H4 (cell line): ENCODE results near the gene SHBG. TPM values are rescaled to one million over a fixed set of nuclear protein-coding genes. Genes with fewer than 3 reads are reported as not detected.

Experiments used
- DNase-seq: peaks from one replicate; pipeline ENCODE4 v3.0.0-alpha.2; 2015; ENCODE audit warnings: low spot score
- total RNA-seq: library from RNA; depleted of rRNA; stranded (reverse); fragments of >200 nt; shearing (Covaris generic); gene quantifications from 2 replicates; pipeline ENCODE4 v1.2.3, GENCODE V29; 2014; rRNA removed

Gene SHBG
- total RNA-seq, 1 experiment from 2014 or later, result not detected

DNA sequence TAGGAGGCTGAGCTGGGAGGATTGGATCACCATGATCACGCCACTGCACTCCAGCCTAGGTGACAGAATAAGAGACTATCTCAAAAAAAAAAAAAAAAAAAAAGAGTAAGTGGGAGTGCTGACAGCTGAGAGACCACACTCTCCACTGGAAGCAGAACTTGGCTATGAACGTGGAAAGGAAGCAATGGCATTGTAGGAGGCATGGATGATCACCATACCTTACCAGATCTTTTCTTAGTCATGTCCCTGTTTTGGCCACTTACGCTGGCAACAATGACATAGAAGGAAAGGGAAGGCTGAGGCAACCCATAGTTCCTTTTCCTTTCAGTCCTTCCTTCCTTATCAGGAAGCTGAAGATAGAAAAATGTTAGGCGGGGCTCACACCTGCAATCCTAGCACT, 17.1 kb downstream of the SHBG start:
- DNase-seq, result no peak

- DNase-seq, result no peak
Observed at GRCh38 chr17:7650509-7651096, 20.7 kb downstream of the SHBG start, which contains the start of gene ATP1B2. Gene ATP1B2 (plus strand): TSS chr17:7650926. CDS start chr17:7651519, 593 bp downstream.

- no peak for DNase-seq
Observed at GRCh38 chr17:7651097-7651664, 21.2 kb downstream of the SHBG start.

DNA sequence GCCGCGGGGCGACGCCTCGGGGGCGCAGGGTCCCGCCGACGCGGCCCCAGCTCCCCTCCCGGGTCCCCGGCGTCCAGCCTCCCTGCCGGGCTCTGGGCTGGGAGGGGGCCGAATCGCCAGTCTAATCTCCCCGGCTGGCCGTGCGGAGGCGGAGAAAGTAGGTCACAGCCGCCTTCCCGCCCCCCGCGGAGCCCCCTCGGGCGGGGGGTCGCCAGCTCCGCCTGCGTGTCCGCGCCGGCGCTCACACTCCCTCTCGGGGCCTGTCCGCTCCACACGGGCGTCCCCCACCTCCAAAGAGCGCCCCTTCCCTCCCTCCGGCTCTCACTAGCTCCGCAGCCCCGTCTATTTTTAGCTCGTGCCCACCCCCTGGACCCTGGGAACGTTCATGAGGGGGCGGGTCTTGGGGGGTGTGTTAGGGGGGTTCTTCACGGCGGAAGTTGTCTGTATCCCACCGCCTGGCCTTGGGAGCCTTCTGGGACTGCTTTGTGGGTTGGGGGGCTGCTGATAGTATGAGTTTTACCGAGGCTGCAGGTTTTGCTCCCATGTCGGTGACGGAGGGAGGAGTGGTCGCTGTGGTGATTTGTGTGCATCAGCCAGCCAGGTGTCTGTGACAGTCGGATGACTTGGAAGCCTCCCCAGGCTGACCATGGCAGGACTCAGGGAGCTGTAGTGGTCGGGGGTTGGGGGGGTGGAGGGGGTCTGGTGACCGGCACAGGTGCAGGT, 21.9 kb downstream of the SHBG start:
- DNase-seq, result no peak

DNA sequence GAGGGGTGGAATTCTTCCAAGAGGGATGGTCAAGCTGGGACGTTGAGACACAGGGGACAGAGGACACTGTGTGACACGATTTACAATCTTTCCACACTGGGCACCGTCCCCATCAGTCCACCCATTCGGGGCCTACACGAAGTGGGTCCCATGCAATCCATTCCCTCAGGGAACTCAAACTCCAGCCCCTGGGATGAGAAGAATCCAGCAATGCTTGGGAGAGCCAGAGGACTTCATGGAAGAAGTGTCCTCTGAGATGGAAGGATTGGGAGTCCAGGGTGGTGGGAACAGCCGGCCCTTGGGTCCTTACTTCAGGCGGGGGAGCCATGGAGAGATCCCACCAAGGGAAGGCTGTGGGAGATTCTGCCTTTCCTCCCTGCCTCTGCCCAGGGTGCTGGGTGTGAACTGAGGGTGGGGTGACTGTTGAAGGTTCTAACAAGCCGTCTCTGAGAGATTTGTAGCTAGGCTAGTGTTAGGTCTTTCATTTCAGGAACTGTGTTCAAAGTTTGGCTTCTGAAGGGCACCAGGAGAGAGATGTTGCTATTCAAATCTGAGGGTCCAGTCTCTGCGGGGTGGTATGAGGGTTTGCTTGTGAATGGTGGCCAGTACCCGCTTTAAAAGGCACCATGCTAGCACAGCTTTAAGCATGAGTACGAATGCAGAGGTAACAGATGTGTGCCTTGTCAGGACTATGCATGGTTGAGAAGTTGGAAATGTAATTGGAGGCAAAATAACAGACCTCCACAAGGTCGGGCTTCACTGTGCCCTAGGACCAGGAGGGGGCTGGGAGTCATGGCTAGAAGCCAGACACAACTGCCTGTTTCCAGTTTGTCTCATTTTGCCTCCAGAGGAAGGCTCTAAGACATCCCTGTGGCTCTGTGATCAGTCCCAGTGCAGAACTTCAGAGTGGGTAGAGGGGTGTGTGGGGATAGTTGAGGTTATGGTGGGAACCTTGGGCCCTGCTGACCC, 22.7 kb downstream of the SHBG start:
- no peak for DNase-seq

DNA sequence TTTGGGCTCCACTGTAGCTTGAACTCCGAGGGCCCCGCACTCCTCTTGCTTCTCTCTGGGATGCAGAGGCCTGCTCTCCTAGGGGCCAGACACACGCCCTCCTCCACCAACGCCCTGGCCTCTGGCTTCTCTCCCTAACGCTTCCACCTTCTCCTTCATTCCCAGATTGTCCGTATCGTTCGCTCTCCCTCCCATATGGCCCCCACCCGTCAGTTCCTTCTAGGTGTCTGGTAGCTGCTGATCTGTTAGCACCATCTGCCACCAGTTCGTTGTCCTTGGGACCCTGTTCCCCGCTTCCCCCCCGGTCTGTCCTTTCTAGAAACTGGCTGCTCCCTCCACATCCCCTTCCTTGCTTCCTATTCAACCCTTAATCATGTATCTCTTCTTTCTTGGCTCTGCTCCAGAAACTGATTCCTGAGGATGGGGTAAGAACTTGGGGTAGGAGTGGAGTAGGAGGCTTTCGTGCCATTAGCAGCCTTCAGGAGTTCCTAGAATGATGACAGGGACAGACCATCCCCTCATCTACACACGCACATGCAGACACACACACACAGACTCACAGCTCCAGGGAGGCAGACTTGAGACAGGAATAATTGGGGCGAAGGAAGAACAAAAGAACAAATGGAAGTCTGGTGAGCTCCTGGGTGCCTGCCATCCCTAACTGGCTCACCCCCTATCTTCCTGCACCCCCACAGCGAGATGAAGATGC, 25.1 kb downstream of the SHBG start:
- DNase-seq, result no peak

GRCh38 chr17:7655541-7655840, 25.6 kb downstream of the SHBG start:
- no peak for DNase-seq

- DNase-seq, result no peak
Observed at GRCh38 chr17:7656958-7657609, 27.1 kb downstream of the SHBG start.

GRCh38 chr17:7667656-7668406, 37.9 kb downstream of the SHBG start:
- DNase-seq, result no peak

DNA sequence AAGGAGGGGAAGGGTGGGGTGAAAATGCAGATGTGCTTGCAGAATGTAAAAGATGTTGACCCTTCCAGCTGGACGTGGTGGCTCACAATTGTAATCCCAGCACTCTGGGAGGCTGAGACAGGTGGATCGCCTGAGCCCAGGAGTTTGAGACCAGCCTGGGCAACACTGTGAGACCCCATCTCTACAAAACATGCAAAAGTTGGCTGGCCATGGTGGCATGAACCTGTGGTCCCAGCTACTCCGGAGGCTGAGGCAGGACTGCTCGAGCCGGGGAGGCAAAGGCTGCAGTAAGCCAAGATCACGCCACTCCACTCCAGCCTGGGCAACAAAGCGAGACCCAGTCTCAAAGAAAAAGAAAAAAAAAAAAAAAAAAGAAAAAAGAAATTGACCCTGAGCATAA, 38.5 kb downstream of the SHBG start:
- DNase-seq, result no peak

DNA sequence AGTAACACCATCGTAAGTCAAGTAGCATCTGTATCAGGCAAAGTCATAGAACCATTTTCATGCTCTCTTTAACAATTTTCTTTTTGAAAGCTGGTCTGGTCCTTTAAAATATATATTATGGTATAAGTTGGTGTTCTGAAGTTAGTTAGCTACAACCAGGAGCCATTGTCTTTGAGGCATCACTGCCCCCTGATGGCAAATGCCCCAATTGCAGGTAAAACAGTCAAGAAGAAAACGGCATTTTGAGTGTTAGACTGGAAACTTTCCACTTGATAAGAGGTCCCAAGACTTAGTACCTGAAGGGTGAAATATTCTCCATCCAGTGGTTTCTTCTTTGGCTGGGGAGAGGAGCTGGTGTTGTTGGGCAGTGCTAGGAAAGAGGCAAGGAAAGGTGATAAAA, 43.3 kb downstream of the SHBG start:
- DNase-seq, result no peak

- DNase-seq, result no peak
Observed at GRCh38 chr17:7674934-7675333, 45.0 kb downstream of the SHBG start.

DNA sequence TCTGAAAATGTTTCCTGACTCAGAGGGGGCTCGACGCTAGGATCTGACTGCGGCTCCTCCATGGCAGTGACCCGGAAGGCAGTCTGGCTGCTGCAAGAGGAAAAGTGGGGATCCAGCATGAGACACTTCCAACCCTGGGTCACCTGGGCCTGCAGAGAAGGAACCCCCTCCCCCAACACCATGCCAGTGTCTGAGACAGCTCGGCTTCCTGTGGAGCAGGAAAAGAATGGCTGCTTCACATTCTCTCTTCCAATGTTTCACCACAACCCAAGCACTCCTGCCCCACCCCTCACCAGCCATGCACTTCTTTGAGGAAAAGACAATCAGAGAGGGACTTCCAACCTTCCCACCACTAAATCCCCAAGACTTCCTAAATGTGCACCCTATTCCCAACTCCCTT, 46.6 kb downstream of the SHBG start:
- no peak for DNase-seq

GRCh38 chr17:7677388-7678067, 47.6 kb downstream of the SHBG start:
- no peak for DNase-seq

Other genes starting within 250 kb of the SHBG start
- gene TNK1, start 249.0 kb upstream of the SHBG start, total RNA-seq, result not detected in 2 replicates
- gene PLSCR3, start 235.6 kb upstream of the SHBG start, total RNA-seq, result 20.0 and 22.7 TPM in 2 replicates
- gene TMEM256, start 226.0 kb upstream of the SHBG start, total RNA-seq, result 76.1 and 108 TPM in 2 replicates
- gene NLGN2, start 222.3 kb upstream of the SHBG start, total RNA-seq, result 3.1 and 3.5 TPM in 2 replicates
- gene SPEM1, start 209.8 kb upstream of the SHBG start, total RNA-seq, result not detected in 2 replicates
- not detected in 2 replicates for gene SPEM2, start 204.5 kb upstream of the SHBG start, total RNA-seq
- gene SPEM3, start 201.3 kb upstream of the SHBG start, total RNA-seq, result not detected in 2 replicates
- 0.81 and 2.0 TPM in 2 replicates for gene TMEM102, start 194.7 kb upstream of the SHBG start, total RNA-seq
- not detected in 2 replicates for gene FGF11, start 190.6 kb upstream of the SHBG start, total RNA-seq
- gene CHRNB1, start 185.1 kb upstream of the SHBG start, total RNA-seq, result 4.4 and 6.3 TPM in 2 replicates
- 4.5 and 7.5 TPM in 2 replicates for gene ZBTB4, start 150.5 kb upstream of the SHBG start, total RNA-seq
- gene SLC35G6, start 148.7 kb upstream of the SHBG start, total RNA-seq, result not detected in 2 replicates
- 9.9 and 11.3 TPM in 2 replicates for gene POLR2A, start 145.8 kb upstream of the SHBG start, total RNA-seq
- 2.4 TPM in 1 of 2 replicates, not detected in the other for gene TNFSF12, start 81.1 kb upstream of the SHBG start, total RNA-seq
- gene TNFSF13, start 71.4 kb upstream of the SHBG start, total RNA-seq, result 0.43 TPM in 1 of 2 replicates, not detected in the other
- gene SENP3, start 68.2 kb upstream of the SHBG start, total RNA-seq, result 59.5 and 61.3 TPM in 2 replicates
- 19.9 and 21.6 TPM in 2 replicates for gene CD68, start 50.5 kb upstream of the SHBG start, total RNA-seq
- 146 and 193 TPM in 2 replicates for gene MPDU1, start 46.3 kb upstream of the SHBG start, total RNA-seq
- not detected in 2 replicates for gene SOX15, start 40.0 kb upstream of the SHBG start, total RNA-seq
- 11.4 and 16.5 TPM in 2 replicates for gene FXR2, start 15.2 kb upstream of the SHBG start, total RNA-seq
- 39.6 and 45.6 TPM in 2 replicates for gene SAT2, start 2.3 kb upstream of the SHBG start, total RNA-seq
- not detected in 2 replicates for gene ATP1B2, start 20.8 kb downstream of the SHBG start, total RNA-seq
- 35.9 and 43.7 TPM in 2 replicates for gene TP53, start 57.4 kb downstream of the SHBG start, total RNA-seq
- gene WRAP53, start 58.3 kb downstream of the SHBG start, total RNA-seq, result 9.9 and 15.8 TPM in 2 replicates
- 5.6 and 6.2 TPM in 2 replicates for gene EFNB3, start 75.1 kb downstream of the SHBG start, total RNA-seq
- 0.10 and 0.12 TPM in 2 replicates for gene DNAH2, start 87.6 kb downstream of the SHBG start, total RNA-seq
- 0.21 and 4.1 TPM in 2 replicates for gene KDM6B, start 204.1 kb downstream of the SHBG start, total RNA-seq
- gene TMEM88, start 224.9 kb downstream of the SHBG start, total RNA-seq, result not detected in 2 replicates
- gene NAA38, start 227.4 kb downstream of the SHBG start, total RNA-seq, result 70.3 and 104 TPM in 2 replicates
- gene CYB5D1, start 227.9 kb downstream of the SHBG start, total RNA-seq, result 4.0 and 7.5 TPM in 2 replicates